HepG2 (cell line): ENCODE data around the gene GPR162. TPM values are rescaled to one million over a fixed set of nuclear protein-coding genes. Genes with fewer than 3 reads are reported as not detected.
A peak's percentile ranks its signal among the peaks of the same experiment; 100 is the strongest.

ENCODE experiments used
- ARNT ChIP-seq: fragments of 450-650 bp; IDR thresholded peaks from 2 replicates; pipeline ENCODE4 v1.6.1; 2017
- CCDC6 ChIP-seq: sonication (generic); formaldehyde crosslinking; IDR thresholded peaks from 2 replicates; pipeline ENCODE4 v1.8.1; 2022; ENCODE audit warnings: mild to moderate bottlenecking, missing genetic modification reagents, moderate library complexity
- PHF5A ChIP-seq: IDR thresholded peaks from one replicate; pipeline ENCODE4 v1.6.1; 2018; ENCODE audit warnings: low read depth, missing genetic modification reagents; ENCODE audit not compliant: unreplicated experiment
- PTBP1 ChIP-seq: fragments of 200-400 bp; formaldehyde crosslinking; IDR thresholded peaks from 2 replicates; pipeline ENCODE4 v1.6.1; 2018; ENCODE audit warnings: low read length, low read depth; ENCODE audit not compliant: poor library complexity, severe bottlenecking
- RARG ChIP-seq: sonication (generic); formaldehyde crosslinking; IDR thresholded peaks from 2 replicates; pipeline ENCODE4 v1.4.0; 2020; ENCODE audit warnings: low read depth, mild to moderate bottlenecking, missing genetic modification reagents
- SP140L ChIP-seq: sonication (generic); formaldehyde crosslinking; IDR thresholded peaks from 2 replicates; pipeline ENCODE4 v1.4.0; 2020; ENCODE audit warnings: missing genetic modification reagents, borderline replicate concordance
- SP5 ChIP-seq: IDR thresholded peaks from 2 replicates; pipeline ENCODE4 v1.6.1; 2016; ENCODE audit warnings: low read depth, borderline replicate concordance
- TBP ChIP-seq: sonication (generic); formaldehyde crosslinking; IDR thresholded peaks from 2 replicates; pipeline ENCODE4 v1.5.0; 2020; ENCODE audit warnings: missing genetic modification reagents
- TBX2 ChIP-seq: sonication (generic); formaldehyde crosslinking; IDR thresholded peaks from 2 replicates; pipeline ENCODE4 v1.5.0; 2020; ENCODE audit warnings: missing genetic modification reagents, mild to moderate bottlenecking, borderline replicate concordance
- TOPORS ChIP-seq: sonication (generic); formaldehyde crosslinking; IDR thresholded peaks from 2 replicates; pipeline ENCODE4 v1.8.0; 2023; ENCODE audit warnings: mild to moderate bottlenecking, missing genetic modification reagents
- ZBTB7B ChIP-seq: sonication (generic); formaldehyde crosslinking; IDR thresholded peaks from 2 replicates; pipeline ENCODE4 v1.4.0; 2020; ENCODE audit warnings: missing genetic modification reagents
- ZFP36 ChIP-seq: fragments of 150-350 bp; IDR thresholded peaks from 2 replicates; pipeline ENCODE4 v1.6.1; 2018; ENCODE audit warnings: borderline replicate concordance, low read length, low read depth; ENCODE audit not compliant: partially characterized antibody
- ZNF263 ChIP-seq: sonication (generic); formaldehyde crosslinking; IDR thresholded peaks from 2 replicates; pipeline ENCODE4 v1.4.0; 2020; ENCODE audit warnings: missing genetic modification reagents
- ZNF331 ChIP-seq: sonication (generic); formaldehyde crosslinking; IDR thresholded peaks from 2 replicates; pipeline ENCODE4 v1.4.0; 2020; ENCODE audit warnings: missing genetic modification reagents
- ZNF670 ChIP-seq: sonication (generic); formaldehyde crosslinking; IDR thresholded peaks from 2 replicates; pipeline ENCODE4 v1.8.0; 2022; ENCODE audit warnings: mild to moderate bottlenecking, missing genetic modification reagents, borderline replicate concordance
- ZNF83 ChIP-seq: sonication (generic); formaldehyde crosslinking; IDR thresholded peaks from 2 replicates; pipeline ENCODE4 v1.4.0; 2020; ENCODE audit warnings: missing genetic modification reagents, mild to moderate bottlenecking, borderline replicate concordance
- polyA plus RNA-seq, 8 experiments: library from polyadenylated mRNA; depleted of rRNA in 3 of 8; stranded (reverse) in 7 of 8; unstranded in 1 of 8; fragments of >200 nt; fragmentation: Illumina TruSeq in 4 of 8; extraction: Trizol in 4 of 8; gene quantifications; 2 replicates each; pipeline versions ENCODE4 v1.2.1 to v1.2.3, GENCODE V29; 2011 to 2016; ENCODE audit warnings: low read depth in 4 of 8, missing spikeins in 1 of 8, mixed read lengths in 1 of 8; ENCODE audit not compliant: insufficient read depth in 1 of 8
- total RNA-seq, 5 experiments: library from RNA; depleted of rRNA; stranded (reverse); fragments of >200 nt; fragmentation: Illumina TruSeq; extraction: Trizol; gene quantifications; 2 replicates each; pipeline ENCODE4 v1.2.3, GENCODE V29; 2016; ENCODE audit warnings: low read depth in 1 of 5
- TF ChIP-seq, protein P1 (sequence below): sonication (generic); formaldehyde crosslinking; IDR thresholded peaks from 2 replicates; pipeline ENCODE4 v1.5.0; 2020; ENCODE audit warnings: missing genetic modification reagents
- TF ChIP-seq, protein P2 (sequence below): IDR thresholded peaks from 2 replicates; pipeline ENCODE4 v1.6.1; 2018; ENCODE audit warnings: missing genetic modification reagents
- TF ChIP-seq, protein P3 (sequence below), 2 experiments: sonication (generic) in 1 of 2; formaldehyde crosslinking in 1 of 2; IDR thresholded peaks; 2 replicates each; pipeline versions ENCODE4 v1.5.1 to v1.6.1; 2011 to 2020; ENCODE audit warnings: borderline replicate concordance in 1 of 2, low read depth in 1 of 2, low read length in 1 of 2, mild to moderate bottlenecking in 1 of 2, missing genetic modification reagents in 1 of 2, moderate library complexity in 1 of 2
- TF ChIP-seq, protein P4 (sequence below): IDR thresholded peaks from 2 replicates; pipeline ENCODE4 v1.6.1; 2016

GPR162 gene
- total and polyA plus RNA-seq, 2 of the 13 experiments (the other 11 are each of a cell fraction or from before 2014, with no cell fraction given) = 0.08 TPM; not detected in 1

DNA sequence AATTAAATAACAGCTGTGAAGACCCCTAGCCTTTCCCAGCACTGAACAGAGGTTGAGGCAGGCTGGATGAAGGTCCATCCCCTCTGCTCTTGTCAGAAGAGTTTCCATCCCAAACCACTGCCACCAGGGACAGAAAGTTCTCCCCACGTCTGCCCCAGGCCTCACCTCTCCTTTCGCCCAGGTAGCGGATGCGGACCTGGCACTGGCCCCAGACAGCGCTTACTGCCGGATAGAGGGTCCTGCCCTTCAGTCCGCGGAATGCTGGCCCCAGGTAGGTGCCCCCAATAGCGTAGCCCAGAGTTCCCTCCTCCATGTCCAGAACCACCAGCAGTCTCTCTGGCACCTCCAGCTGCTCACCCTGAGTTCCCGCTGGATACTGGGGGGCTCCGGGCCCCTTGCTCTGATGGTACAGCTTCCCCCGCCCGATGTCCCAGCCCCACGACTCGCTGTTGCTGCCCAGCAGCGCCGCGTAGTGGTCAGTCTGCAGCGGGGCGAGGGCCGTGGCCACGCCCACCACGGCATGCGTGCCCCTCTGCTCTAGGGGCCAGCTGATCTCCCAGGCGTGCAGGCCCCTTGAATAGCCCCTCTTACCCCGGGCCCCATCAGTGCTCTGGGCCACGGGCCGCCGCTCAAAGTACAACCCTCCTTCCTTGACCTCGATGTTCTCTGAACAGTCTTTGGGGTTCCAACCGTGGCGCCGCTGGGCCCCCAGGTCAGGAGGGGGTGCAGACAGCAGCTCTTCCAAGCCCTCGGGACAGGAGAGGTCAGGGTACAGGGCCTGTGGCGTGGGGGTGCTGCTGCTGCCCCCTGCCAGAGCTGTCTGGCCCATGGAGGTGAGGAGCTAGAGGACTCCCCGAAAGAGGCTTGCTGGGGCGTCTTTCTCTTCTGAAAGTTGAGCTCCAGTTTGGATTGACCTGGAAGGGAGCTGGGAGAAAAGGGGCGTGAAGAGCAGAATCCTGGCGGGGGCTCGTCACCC, 50.7 kb downstream of the GPR162 start (continued):
- TF ChIP-seq, protein P1, sequence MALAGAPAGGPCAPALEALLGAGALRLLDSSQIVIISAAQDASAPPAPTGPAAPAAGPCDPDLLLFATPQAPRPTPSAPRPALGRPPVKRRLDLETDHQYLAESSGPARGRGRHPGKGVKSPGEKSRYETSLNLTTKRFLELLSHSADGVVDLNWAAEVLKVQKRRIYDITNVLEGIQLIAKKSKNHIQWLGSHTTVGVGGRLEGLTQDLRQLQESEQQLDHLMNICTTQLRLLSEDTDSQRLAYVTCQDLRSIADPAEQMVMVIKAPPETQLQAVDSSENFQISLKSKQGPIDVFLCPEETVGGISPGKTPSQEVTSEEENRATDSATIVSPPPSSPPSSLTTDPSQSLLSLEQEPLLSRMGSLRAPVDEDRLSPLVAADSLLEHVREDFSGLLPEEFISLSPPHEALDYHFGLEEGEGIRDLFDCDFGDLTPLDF = no peak
- TF ChIP-seq ZNF83 (CRISPR knock-in tag) = no peak
- TF ChIP-seq TOPORS (CRISPR knock-in tag) = no peak; the same call in 1 of the 2 replicates
- 0 out of 2 replicates have a peak, but pooled peaks have one; percentile 29 for TF ChIP-seq ZNF263 (CRISPR knock-in tag)
- TF ChIP-seq ZNF331 = 0 out of 2 replicates have a peak, but pooled peaks have one; percentile 22
- peak; percentile 92 for TF ChIP-seq SP5 (CRISPR knock-in tag)
- peak; percentile 47 for TF ChIP-seq TBX2 (CRISPR knock-in tag)
- no peak for TF ChIP-seq RARG (CRISPR knock-in tag)
- TF ChIP-seq PHF5A (CRISPR knock-in tag) = no peak
- TF ChIP-seq, protein P2, sequence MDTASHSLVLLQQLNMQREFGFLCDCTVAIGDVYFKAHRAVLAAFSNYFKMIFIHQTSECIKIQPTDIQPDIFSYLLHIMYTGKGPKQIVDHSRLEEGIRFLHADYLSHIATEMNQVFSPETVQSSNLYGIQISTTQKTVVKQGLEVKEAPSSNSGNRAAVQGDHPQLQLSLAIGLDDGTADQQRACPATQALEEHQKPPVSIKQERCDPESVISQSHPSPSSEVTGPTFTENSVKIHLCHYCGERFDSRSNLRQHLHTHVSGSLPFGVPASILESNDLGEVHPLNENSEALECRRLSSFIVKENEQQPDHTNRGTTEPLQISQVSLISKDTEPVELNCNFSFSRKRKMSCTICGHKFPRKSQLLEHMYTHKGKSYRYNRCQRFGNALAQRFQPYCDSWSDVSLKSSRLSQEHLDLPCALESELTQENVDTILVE (CRISPR knock-in tag) = no peak
- peak; percentile 85 for TF ChIP-seq PTBP1
- TF ChIP-seq, protein P3, sequence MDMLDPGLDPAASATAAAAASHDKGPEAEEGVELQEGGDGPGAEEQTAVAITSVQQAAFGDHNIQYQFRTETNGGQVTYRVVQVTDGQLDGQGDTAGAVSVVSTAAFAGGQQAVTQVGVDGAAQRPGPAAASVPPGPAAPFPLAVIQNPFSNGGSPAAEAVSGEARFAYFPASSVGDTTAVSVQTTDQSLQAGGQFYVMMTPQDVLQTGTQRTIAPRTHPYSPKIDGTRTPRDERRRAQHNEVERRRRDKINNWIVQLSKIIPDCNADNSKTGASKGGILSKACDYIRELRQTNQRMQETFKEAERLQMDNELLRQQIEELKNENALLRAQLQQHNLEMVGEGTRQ (IDR thresholded peaks at IDR 0.05; ENCODE audit: low read depth, low read length) = no peak
- TF ChIP-seq, protein P3 (CRISPR knock-in tag; IDR thresholded peaks at IDR 0.05; ENCODE audit: borderline replicate concordance) = peak; percentile 63; the same call in 1 of the 2 replicates
- TF ChIP-seq SP140L = no peak
- no peak for TF ChIP-seq ARNT
- peak; percentile 54 for TF ChIP-seq CCDC6 (CRISPR knock-in tag)
- TF ChIP-seq ZNF670 = peak; percentile 89
- no peak for TF ChIP-seq ZFP36
- peak; percentile 97 for TF ChIP-seq ZBTB7B (CRISPR knock-in tag)
- TF ChIP-seq, protein P4, sequence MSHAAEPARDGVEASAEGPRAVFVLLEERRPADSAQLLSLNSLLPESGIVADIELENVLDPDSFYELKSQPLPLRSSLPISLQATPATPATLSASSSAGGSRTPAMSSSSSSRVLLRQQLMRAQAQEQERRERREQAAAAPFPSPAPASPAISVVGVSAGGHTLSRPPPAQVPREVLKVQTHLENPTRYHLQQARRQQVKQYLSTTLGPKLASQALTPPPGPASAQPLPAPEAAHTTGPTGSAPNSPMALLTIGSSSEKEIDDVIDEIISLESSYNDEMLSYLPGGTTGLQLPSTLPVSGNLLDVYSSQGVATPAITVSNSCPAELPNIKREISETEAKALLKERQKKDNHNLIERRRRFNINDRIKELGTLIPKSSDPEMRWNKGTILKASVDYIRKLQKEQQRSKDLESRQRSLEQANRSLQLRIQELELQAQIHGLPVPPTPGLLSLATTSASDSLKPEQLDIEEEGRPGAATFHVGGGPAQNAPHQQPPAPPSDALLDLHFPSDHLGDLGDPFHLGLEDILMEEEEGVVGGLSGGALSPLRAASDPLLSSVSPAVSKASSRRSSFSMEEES (CRISPR knock-in tag) = peak; percentile 51; the same call in 1 of the 2 replicates
- TF ChIP-seq TBP (CRISPR knock-in tag) = no peak
